Suprapubic skin (tissue), 3 donors: Measurements from ENCODE around the gene TRPV4.

ENCODE experiments used
- EP300 ChIP-seq: sonication (generic); formaldehyde crosslinking; IDR thresholded peaks from one replicate; pipeline ENCODE4 v1.6.1; 2017; ENCODE audit warnings: antibody characterized with exemption
- POLR2A ChIP-seq, 2 donors: fragments of 450-650 bp; IDR thresholded peaks; one replicate each; pipeline ENCODE4 v1.6.1; 2017; ENCODE audit warnings: antibody characterized with exemption in 2 of 2, mild to moderate bottlenecking in 2 of 2, moderate library complexity in 2 of 2
- TF ChIP-seq, protein P1 (sequence below), 2 donors: fragments of 200-600 bp in 1 of 2; fragments of 450-650 bp in 1 of 2; sonication (generic) in 1 of 2; IDR thresholded peaks; one replicate each; pipeline ENCODE4 v1.5.1; 2016 to 2019; ENCODE audit warnings: antibody characterized with exemption in 2 of 2, mild to moderate bottlenecking in 1 of 2, moderate library complexity in 1 of 2

DNA sequence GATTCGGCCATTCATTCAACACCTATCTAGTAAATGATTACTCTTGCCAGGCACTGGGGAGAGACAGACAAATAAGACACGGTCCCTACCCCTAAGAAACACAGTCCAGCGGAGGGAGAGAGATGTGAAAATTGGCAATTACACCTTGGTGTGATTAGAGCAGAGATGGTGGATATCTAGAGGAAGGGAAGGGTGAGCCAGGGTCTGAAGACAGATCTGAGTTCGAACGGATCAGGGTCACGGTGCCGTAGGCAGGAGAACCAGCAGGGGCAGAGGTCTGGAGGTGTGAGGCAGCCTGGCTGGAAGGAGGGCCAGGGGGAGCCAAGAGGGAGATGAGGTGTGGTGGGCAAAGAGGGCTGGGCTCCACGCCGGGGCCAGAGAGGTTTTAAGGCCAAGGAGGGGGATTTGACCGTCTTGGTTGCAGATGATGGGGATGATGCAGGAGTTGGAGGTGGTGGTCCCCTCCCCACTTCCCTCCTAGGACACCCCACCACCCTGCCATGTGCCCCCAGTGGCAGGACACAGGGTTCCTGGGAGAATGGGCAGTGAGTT is 92.4 kb downstream of the TRPV4 start:
- TF ChIP-seq, protein P1, sequence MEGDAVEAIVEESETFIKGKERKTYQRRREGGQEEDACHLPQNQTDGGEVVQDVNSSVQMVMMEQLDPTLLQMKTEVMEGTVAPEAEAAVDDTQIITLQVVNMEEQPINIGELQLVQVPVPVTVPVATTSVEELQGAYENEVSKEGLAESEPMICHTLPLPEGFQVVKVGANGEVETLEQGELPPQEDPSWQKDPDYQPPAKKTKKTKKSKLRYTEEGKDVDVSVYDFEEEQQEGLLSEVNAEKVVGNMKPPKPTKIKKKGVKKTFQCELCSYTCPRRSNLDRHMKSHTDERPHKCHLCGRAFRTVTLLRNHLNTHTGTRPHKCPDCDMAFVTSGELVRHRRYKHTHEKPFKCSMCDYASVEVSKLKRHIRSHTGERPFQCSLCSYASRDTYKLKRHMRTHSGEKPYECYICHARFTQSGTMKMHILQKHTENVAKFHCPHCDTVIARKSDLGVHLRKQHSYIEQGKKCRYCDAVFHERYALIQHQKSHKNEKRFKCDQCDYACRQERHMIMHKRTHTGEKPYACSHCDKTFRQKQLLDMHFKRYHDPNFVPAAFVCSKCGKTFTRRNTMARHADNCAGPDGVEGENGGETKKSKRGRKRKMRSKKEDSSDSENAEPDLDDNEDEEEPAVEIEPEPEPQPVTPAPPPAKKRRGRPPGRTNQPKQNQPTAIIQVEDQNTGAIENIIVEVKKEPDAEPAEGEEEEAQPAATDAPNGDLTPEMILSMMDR (IDR thresholded peaks at IDR 0.05), result no peak
- TF ChIP-seq POLR2A (IDR thresholded peaks at IDR 0.05) (no peak), EP300 (no peak)
